ENCODE results near the gene ETV6. TPM values are rescaled to one million over a fixed set of nuclear protein-coding genes. Genes with fewer than 3 reads are reported as not detected.
A peak's percentile ranks its signal among the peaks of the same experiment; 100 is the strongest.

Gene ETV6
- polyA plus RNA-seq, 1 donor (not counting 4 experiments of a cell fraction or from before 2014, with no cell fraction given), result 5.3 TPM

- no peak overlapping the region for H2AFZ ChIP-seq (ENCODE audit: control insufficient read depth, low read length)
- H3K9ac ChIP-seq (ENCODE audit: control insufficient read depth, extremely low read depth, insufficient read depth, low read length), result no peak overlapping the region
- peaks cover 0 to 2% of the 10 kb centered on the region in 2 experiments for H3K36me3 ChIP-seq (ENCODE audit: control insufficient read depth in 2 of 2, extremely low read depth in 1 of 2, insufficient read depth in 2 of 2, low read length in 2 of 2)
- dilution Hi-C loops (cut with MboI; ENCODE audit: extremely low pct_ligation_motif_present, low sequenced_read_pairs), result no loop called here
- H3K9me3 ChIP-seq (ENCODE audit: control insufficient read depth, low read depth, low read length), result no peaks in the 10 kb centered on the region
- no peak for TF ChIP-seq EZH2 (IDR thresholded peaks at IDR 0.05; ENCODE audit: low read length)
- TF ChIP-seq CTCF (optimal IDR thresholded peaks at IDR 0.05 in 1 of 3, IDR thresholded peaks at IDR 0.05 in 1 of 3, conservative IDR thresholded peaks at IDR 0.05 in 1 of 3; ENCODE audit: extremely low read depth in 1 of 3, insufficient read depth in 2 of 3, low read length in 3 of 3), result no peak
- peak overlapping the region; percentile 77 for H3K27ac ChIP-seq (ENCODE audit: control insufficient read depth, insufficient read depth, low read length)
- DNase-seq (ENCODE audit: low read depth, low spot score) (no peak), FAIRE-seq (no peak)
- H4K20me1 ChIP-seq (ENCODE audit: control insufficient read depth, extremely low read depth, insufficient read depth, low read length), result no peaks in the 10 kb centered on the region
- H3K9me1 ChIP-seq (ENCODE audit: control insufficient read depth, extremely low read depth, insufficient read depth, low read length), result peaks cover 3% of the 10 kb centered on the region
- H3K27me3 ChIP-seq (ENCODE audit: control insufficient read depth, extremely low read depth, insufficient read depth, low read length), result no peaks in the 10 kb centered on the region
- H3K4me2 ChIP-seq (ENCODE audit: control insufficient read depth, extremely low read depth, insufficient read depth, low read depth, low read length), result peak overlapping the region; percentile 75
- H3K4me1 ChIP-seq (ENCODE audit: control insufficient read depth, extremely low read depth, insufficient read depth, low read length), result peaks cover 29% of the 10 kb centered on the region
- H3K79me2 ChIP-seq (ENCODE audit: control insufficient read depth, insufficient read depth, low read length), result no peaks in the 10 kb centered on the region
- no peak overlapping the region for H3K4me3 ChIP-seq (ENCODE audit: control insufficient read depth in 2 of 3, extremely low read depth in 1 of 3, insufficient read depth in 2 of 3, low read depth in 1 of 3, low read length in 3 of 3)
These were observed 235.2 kb downstream of the ETV6 start for GRCh38 chr12:11884706-11885105.

- Histone ChIP-seq H3K4me1 (ENCODE audit: control insufficient read depth, extremely low read depth, insufficient read depth, low read length) (peaks cover 29% of the 10 kb centered on the region), H3K27me3 (ENCODE audit: control insufficient read depth, extremely low read depth, insufficient read depth, low read length) (no peaks in the 10 kb centered on the region), H3K27ac (ENCODE audit: control insufficient read depth, insufficient read depth, low read length) (peak overlapping the region; percentile 77), H3K79me2 (ENCODE audit: control insufficient read depth, insufficient read depth, low read length) (no peaks in the 10 kb centered on the region), H4K20me1 (ENCODE audit: control insufficient read depth, extremely low read depth, insufficient read depth, low read length) (no peaks in the 10 kb centered on the region), H3K9me1 (ENCODE audit: control insufficient read depth, extremely low read depth, insufficient read depth, low read length) (peaks cover 3% of the 10 kb centered on the region), H3K4me2 (ENCODE audit: control insufficient read depth, extremely low read depth, insufficient read depth, low read depth, low read length) (peak overlapping the region; percentile 75), H3K9ac (ENCODE audit: control insufficient read depth, extremely low read depth, insufficient read depth, low read length) (peak overlapping the region; percentile 46), H3K36me3 (ENCODE audit: control insufficient read depth in 2 of 2, extremely low read depth in 1 of 2, insufficient read depth in 2 of 2, low read length in 2 of 2) (peaks cover 0 to 2% of the 10 kb centered on the region in 2 experiments), H3K9me3 (ENCODE audit: control insufficient read depth, low read depth, low read length) (no peaks in the 10 kb centered on the region), H2AFZ (ENCODE audit: control insufficient read depth, low read length) (no peak overlapping the region), H3K4me3 (ENCODE audit: control insufficient read depth in 2 of 3, extremely low read depth in 1 of 3, insufficient read depth in 2 of 3, low read depth in 1 of 3, low read length in 3 of 3) (peak overlapping the region in 2 of 3 experiments; percentile 0 to 45)
- peak; percentile 86 for FAIRE-seq
- no peak for TF ChIP-seq EZH2 (IDR thresholded peaks at IDR 0.05; ENCODE audit: low read length)
- TF ChIP-seq CTCF (optimal IDR thresholded peaks at IDR 0.05 in 1 of 3, IDR thresholded peaks at IDR 0.05 in 1 of 3, conservative IDR thresholded peaks at IDR 0.05 in 1 of 3; ENCODE audit: extremely low read depth in 1 of 3, insufficient read depth in 2 of 3, low read length in 3 of 3), result no peak
- dilution Hi-C loops (cut with MboI; ENCODE audit: extremely low pct_ligation_motif_present, low sequenced_read_pairs), result no loop called here
- peak; percentile 61 for DNase-seq (ENCODE audit: low read depth, low spot score)
These were observed 236.0 kb downstream of the ETV6 start for GRCh38 chr12:11885261-11886038.
